Measurements from ENCODE around the gene ACO2.

DNA sequence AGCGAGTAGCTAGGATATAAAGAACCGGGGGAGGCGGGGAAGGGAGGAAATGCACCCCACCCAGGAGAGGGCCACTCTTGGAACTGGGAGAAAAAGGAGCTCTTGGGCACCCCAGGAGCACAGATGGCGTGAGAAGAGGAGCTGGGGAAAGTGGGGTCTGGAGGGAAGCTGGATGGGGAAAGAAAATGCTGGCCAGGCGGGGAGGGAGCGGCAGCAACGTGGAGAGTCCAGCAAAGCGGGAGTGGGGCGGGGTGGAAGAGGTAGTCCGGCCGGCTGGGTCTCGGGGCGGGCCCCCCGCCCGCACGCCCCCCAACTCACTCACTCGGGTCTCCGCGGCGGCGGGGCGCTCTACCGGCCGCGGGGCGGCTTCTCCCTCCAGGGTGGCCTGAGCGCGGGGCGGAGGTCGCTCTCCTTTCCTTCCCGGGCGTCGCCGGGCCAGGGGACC, 22.8 kb upstream of the ACO2 start:
- TF ChIP-seq CTCF (conservative IDR thresholded peaks at IDR 0.05) (no peak), ZFX (IDR thresholded peaks at IDR 0.05) (no peak)

Data from C4-2B (cell line).